MM.1S (cell line): ENCODE measurements around the gene COL27A1.

Source experiments
- DNase-seq: peaks from one replicate; pipeline ENCODE4 v3.0.0-alpha.2; 2015
- H2AFZ ChIP-seq: fragments of 300-600 bp; sonication (generic); 2 replicates; pipeline ENCODE4 v1.6.0; 2016; ENCODE audit warnings: antibody characterized with exemption, low read length
- H3F3A ChIP-seq: fragments of 300-600 bp; sonication (generic); 2 replicates; pipeline ENCODE4 v1.6.1; 2016; ENCODE audit warnings: mild to moderate bottlenecking, antibody characterized with exemption, low read length, moderate library complexity, mixed read lengths; ENCODE audit not compliant: insufficient read depth
- H3K27ac ChIP-seq: fragments of 300-600 bp; sonication (generic); 2 replicates; pipeline ENCODE4 v1.5.1; 2016; ENCODE audit warnings: mild to moderate bottlenecking, low read length
- H3K27me3 ChIP-seq: fragments of 300-600 bp; sonication (generic); replicated peaks from 2 replicates; pipeline ENCODE4 v1.6.0; 2016; ENCODE audit warnings: low read length; ENCODE audit not compliant: insufficient read depth
- H3K36me3 ChIP-seq: fragments of 300-600 bp; sonication (generic); replicated peaks from 2 replicates; pipeline ENCODE4 v1.6.1; 2016; ENCODE audit warnings: mild to moderate bottlenecking, low read length, mixed read lengths; ENCODE audit not compliant: insufficient read depth
- H3K4me1 ChIP-seq: fragments of 300-600 bp; sonication (generic); 2 replicates; pipeline ENCODE4 v1.6.1; 2016; ENCODE audit warnings: low read length, mixed read lengths
- H3K4me2 ChIP-seq: fragments of 300-600 bp; sonication (generic); 2 replicates; pipeline ENCODE4 v1.6.0; 2016; ENCODE audit warnings: low read depth, low read length
- H3K4me3 ChIP-seq: fragments of 300-600 bp; sonication (generic); 2 replicates; pipeline ENCODE4 v1.5.1; 2016; ENCODE audit warnings: low read length, mixed read lengths
- H3K79me2 ChIP-seq: fragments of 300-600 bp; sonication (generic); 2 replicates; pipeline ENCODE4 v1.6.1; 2016; ENCODE audit warnings: mixed run types, low read length, mixed read lengths
- H3K9ac ChIP-seq: fragments of 300-600 bp; sonication (generic); 2 replicates; pipeline ENCODE4 v1.6.1; 2016; ENCODE audit warnings: low read length, mixed read lengths
- H3K9me2 ChIP-seq: fragments of 300-600 bp; sonication (generic); replicated peaks from 2 replicates; pipeline ENCODE4 v1.6.1; 2016; ENCODE audit warnings: mild to moderate bottlenecking, low read length, mixed read lengths; ENCODE audit not compliant: insufficient read depth
- H3K9me3 ChIP-seq: fragments of 300-600 bp; sonication (generic); replicated peaks from 2 replicates; pipeline ENCODE4 v1.6.1; 2016; ENCODE audit warnings: mild to moderate bottlenecking, low read length, mixed read lengths; ENCODE audit not compliant: insufficient read depth
- H4K20me1 ChIP-seq: fragments of 300-600 bp; sonication (generic); 2 replicates; pipeline ENCODE4 v1.6.1; 2016; ENCODE audit warnings: mild to moderate bottlenecking, low read length, moderate library complexity, mixed read lengths; ENCODE audit not compliant: insufficient read depth
- CTCF ChIP-seq: fragments of 300-600 bp; sonication (generic); IDR thresholded peaks from 2 replicates; pipeline ENCODE4 v1.5.1; 2016; ENCODE audit warnings: antibody characterized with exemption, low read length, mixed read lengths
- EZH2 ChIP-seq: fragments of 300-600 bp; sonication (generic); optimal IDR thresholded peaks from 2 replicates; pipeline ENCODE3; 2017; ENCODE audit warnings: low read depth, mild to moderate bottlenecking, antibody characterized with exemption, low read length, mixed read lengths
- EZH2phosphoT487 ChIP-seq: fragments of 300-600 bp; sonication (generic); IDR thresholded peaks from 2 replicates; pipeline ENCODE4 v1.6.1; 2018; ENCODE audit warnings: antibody characterized with exemption, low read length

The COL27A1 gene

GRCh38 chr9:114154600-114155102 is 686 bp upstream of the COL27A1 start:
- H3F3A ChIP-seq: no peaks in the 10 kb centered on the region
- no peaks in the 10 kb centered on the region for H3K36me3 ChIP-seq
- H3K9ac ChIP-seq: no peak overlapping the region
- DNase-seq: no peak
- H3K9me2 ChIP-seq: no peaks in the 10 kb centered on the region
- H3K79me2 ChIP-seq: no peaks in the 10 kb centered on the region
- H3K27ac ChIP-seq: no peak overlapping the region
- TF ChIP-seq CTCF (no peak), EZH2phosphoT487 (no peak), EZH2 (no peak)
- H4K20me1 ChIP-seq: no peaks in the 10 kb centered on the region
- peaks cover 30% of the 10 kb centered on the region for H3K27me3 ChIP-seq
- no peak overlapping the region for H3K4me3 ChIP-seq
- no peaks in the 10 kb centered on the region for H3K9me3 ChIP-seq
- no peak overlapping the region for H2AFZ ChIP-seq
- no peak overlapping the region for H3K4me2 ChIP-seq
- no peaks in the 10 kb centered on the region for H3K4me1 ChIP-seq

- TF ChIP-seq EZH2phosphoT487: no peak
- H3F3A ChIP-seq: no peaks in the 10 kb centered on the region
- H3K9me3 ChIP-seq: no peaks in the 10 kb centered on the region
- H3K9me2 ChIP-seq: no peaks in the 10 kb centered on the region
- no peaks in the 10 kb centered on the region for H3K36me3 ChIP-seq
- H3K79me2 ChIP-seq: no peaks in the 10 kb centered on the region
- no peak for DNase-seq
- H2AFZ ChIP-seq: no peak overlapping the region
- H3K4me1 ChIP-seq: no peaks in the 10 kb centered on the region
- no peaks in the 10 kb centered on the region for H4K20me1 ChIP-seq
- H3K27ac ChIP-seq: no peak overlapping the region
- peaks cover 30% of the 10 kb centered on the region for H3K27me3 ChIP-seq
- H3K9ac ChIP-seq: no peak overlapping the region
- peak overlapping the region; percentile 37; the same call in 1 of the 2 replicates for H3K4me2 ChIP-seq
- H3K4me3 ChIP-seq: no peak overlapping the region
Measured at GRCh38 chr9:114155995-114156656, 789 bp downstream of the COL27A1 start.

- Histone ChIP-seq H3K9ac (no peak overlapping the region), H3K36me3 (no peaks in the 10 kb centered on the region), H3K27ac (no peak overlapping the region), H3K9me2 (no peaks in the 10 kb centered on the region), H4K20me1 (no peaks in the 10 kb centered on the region), H3K4me2 (no peak overlapping the region), H3K79me2 (no peaks in the 10 kb centered on the region), H3F3A (no peaks in the 10 kb centered on the region), H3K9me3 (no peaks in the 10 kb centered on the region), H2AFZ (no peak overlapping the region), H3K4me3 (no peak overlapping the region), H3K4me1 (no peaks in the 10 kb centered on the region), H3K27me3 (peaks cover 30% of the 10 kb centered on the region)
- no peak for DNase-seq
- TF ChIP-seq CTCF (no peak), EZH2phosphoT487 (no peak), EZH2 (no peak)
Measured at GRCh38 chr9:114156657-114157421, 1.5 kb downstream of the COL27A1 start.
